PC-3 (cell line): ENCODE results near the gene TMEM62. TPM values are rescaled to one million over a fixed set of nuclear protein-coding genes. Genes with fewer than 3 reads are reported as not detected.
A peak's percentile ranks its signal among the peaks of the same experiment; 100 is the strongest.

Experiments used
- ATAC-seq: fragments of 200-7000 bp; cut with Tn5 transposase; 2 replicates; pipeline ENCODE4 v1.9.1; 2020; ENCODE audit warnings: mild to moderate bottlenecking, moderate library complexity
- BruUV-seq: library from RNA; stranded (reverse); fragments of 400-500 nt; replicated peaks from 2 replicates; lab custom pipeline; 2021; lab: Mats Ljungman, UMichigan
- CTCF ChIA-PET: fragments of 300-600 bp; sonication (Branson Sonifier 250); formaldehyde crosslinking; loops from one replicate; lab custom pipeline; 2022; ENCODE audit warnings: antibody characterized with exemption; lab: Charles Lee
- POLR2A ChIA-PET: fragments of 300-600 bp; sonication (Branson Sonifier 250); formaldehyde crosslinking; loops from one replicate; lab custom pipeline; 2022; ENCODE audit warnings: antibody characterized with exemption; ENCODE audit not compliant: unreplicated experiment; lab: Charles Lee
- DNase-seq: peaks from one replicate; pipeline ENCODE4 v3.0.0-alpha.2; 2015
- H2AFZ ChIP-seq: fragments of 300-600 bp; sonication (generic); 2 replicates; pipeline ENCODE4 v1.6.0; 2016; ENCODE audit warnings: antibody characterized with exemption, low read length
- H3F3A ChIP-seq: fragments of 300-600 bp; sonication (generic); one replicate; pipeline ENCODE4 v1.6.0; 2017; ENCODE audit warnings: antibody characterized with exemption, low read length, control low read depth, mild to moderate bottlenecking; ENCODE audit not compliant: unreplicated experiment
- H3K27ac ChIP-seq: fragments of 300-600 bp; sonication (generic); 2 replicates; pipeline ENCODE4 v1.5.1; 2016; ENCODE audit warnings: mild to moderate bottlenecking, low read length
- H3K27me3 ChIP-seq: fragments of 300-600 bp; sonication (generic); 2 replicates; pipeline ENCODE4 v1.6.1; 2016; ENCODE audit warnings: low read length, mixed read lengths
- H3K36me3 ChIP-seq: fragments of 300-600 bp; sonication (generic); 2 replicates; pipeline ENCODE4 v1.6.1; 2016; ENCODE audit warnings: low read depth, mixed run types, low read length, mixed read lengths
- H3K4me1 ChIP-seq: fragments of 300-600 bp; sonication (generic); 2 replicates; pipeline ENCODE4 v1.5.1; 2016; ENCODE audit warnings: low read length; ENCODE audit not compliant: insufficient read depth
- H3K4me2 ChIP-seq: fragments of 300-600 bp; sonication (generic); 2 replicates; pipeline ENCODE4 v1.6.0; 2016; ENCODE audit warnings: low read length
- H3K4me3 ChIP-seq: fragments of 300-600 bp; sonication (generic); 2 replicates; pipeline ENCODE4 v1.5.1; 2016; ENCODE audit warnings: mild to moderate bottlenecking, low read length, mixed read lengths
- H3K79me2 ChIP-seq: fragments of 300-600 bp; sonication (generic); 2 replicates; pipeline ENCODE4 v1.6.1; 2017; ENCODE audit warnings: low read length, mixed read lengths
- H3K9ac ChIP-seq: fragments of 300-600 bp; sonication (generic); 2 replicates; pipeline ENCODE4 v1.6.0; 2016; ENCODE audit warnings: mild to moderate bottlenecking, low read length
- H3K9me2 ChIP-seq: fragments of 300-600 bp; sonication (generic); replicated peaks from 2 replicates; pipeline ENCODE4 v1.6.1; 2016; ENCODE audit warnings: mixed run types, low read length, mixed read lengths
- H3K9me3 ChIP-seq: fragments of 300-600 bp; sonication (generic); 2 replicates; pipeline ENCODE4 v1.6.1; 2016; ENCODE audit warnings: low read length, mixed read lengths
- H4K20me1 ChIP-seq: fragments of 300-600 bp; sonication (generic); 2 replicates; pipeline ENCODE4 v1.6.1; 2016; ENCODE audit warnings: low read length, mixed read lengths
- CTCF ChIP-seq: fragments of 300-600 bp; sonication (generic); conservative IDR thresholded peaks from 2 replicates; pipeline ENCODE4 v1.5.1; 2017; ENCODE audit warnings: antibody characterized with exemption, low read depth, mild to moderate bottlenecking, low read length
- EZH2 ChIP-seq: fragments of 300-600 bp; sonication (generic); IDR thresholded peaks from one replicate; pipeline ENCODE4 v1.6.1; 2017; ENCODE audit warnings: antibody characterized with exemption, mild to moderate bottlenecking, low read length; ENCODE audit not compliant: unreplicated experiment
- EZH2phosphoT487 ChIP-seq: fragments of 300-600 bp; sonication (generic); IDR thresholded peaks from 2 replicates; pipeline ENCODE4 v1.6.1; 2018; ENCODE audit warnings: mild to moderate bottlenecking, antibody characterized with exemption, low read length, borderline replicate concordance
- intact Hi-C: fragments of 100-400 bp; cut with micrococcal nuclease; formaldehyde crosslinking; loops from 2 replicates; pipeline ENCODE4 v1.9.0; 2023
- total RNA-seq: library from RNA; depleted of rRNA; stranded (reverse); fragments of >200 nt; gene quantifications from 2 replicates; pipeline ENCODE4 v1.2.3, GENCODE V29; 2014

The TMEM62 gene
- total RNA-seq, 1 experiment from 2014 or later, result 19.6 TPM

- Histone ChIP-seq H3K36me3 (peaks cover 5% of the 10 kb centered on the region), H3K4me1 (peaks cover 11% of the 10 kb centered on the region), H3K9me2 (no peaks in the 10 kb centered on the region), H3K9ac (no peak overlapping the region), H3K4me2 (no peak overlapping the region), H3K79me2 (peaks cover 45% of the 10 kb centered on the region), H4K20me1 (0 out of 2 replicates have a peak, but pooled peaks cover 9% of the 10 kb centered on the region), H3K27me3 (no peaks in the 10 kb centered on the region), H3K9me3 (no peaks in the 10 kb centered on the region), H3K27ac (no peak overlapping the region), H3F3A (no peaks in the 10 kb centered on the region), H3K4me3 (no peak overlapping the region), H2AFZ (no peak overlapping the region)
- POLR2A ChIA-PET, result no interaction called here
- no peak for DNase-seq
- intact Hi-C loops, result no loop called here
- no peak for ATAC-seq
- BruUV-seq, result no TSS peak
- CTCF ChIA-PET, result no interaction called here
- TF ChIP-seq EZH2 (no peak), EZH2phosphoT487 (no peak), CTCF (no peak)
These were observed 38.9 kb upstream of the TMEM62 start for GRCh38 chr15:43094416-43095030.

GRCh38 chr15:43095243-43095642 lies 38.1 kb upstream of the TMEM62 start:
- Histone ChIP-seq H3K4me2 (no peak overlapping the region), H3K9ac (no peak overlapping the region), H3K4me1 (peaks cover 11% of the 10 kb centered on the region), H3K27ac (no peak overlapping the region), H3K27me3 (no peaks in the 10 kb centered on the region), H3F3A (no peaks in the 10 kb centered on the region), H3K79me2 (peaks cover 47% of the 10 kb centered on the region), H3K4me3 (no peak overlapping the region), H3K36me3 (peaks cover 5% of the 10 kb centered on the region), H3K9me2 (no peaks in the 10 kb centered on the region), H4K20me1 (0 out of 2 replicates have a peak, but pooled peaks cover 9% of the 10 kb centered on the region), H3K9me3 (no peaks in the 10 kb centered on the region), H2AFZ (no peak overlapping the region)
- ATAC-seq, result no peak
- CTCF ChIA-PET, result no interaction called here
- POLR2A ChIA-PET, result no interaction called here
- no TSS peak for BruUV-seq
- no peak for DNase-seq
- intact Hi-C loops, result no loop called here
- TF ChIP-seq EZH2phosphoT487 (no peak), EZH2 (no peak), CTCF (no peak)

- intact Hi-C loops, result no loop called here
- H3K27me3 ChIP-seq, result no peaks in the 10 kb centered on the region
- ChIA-PET POLR2A (no interaction called here), CTCF (no interaction called here)
- no peak overlapping the region for H3K9ac ChIP-seq
- TF ChIP-seq CTCF, result no peak
- TF ChIP-seq EZH2, result no peak
- TF ChIP-seq EZH2phosphoT487, result no peak
- peaks cover 50% of the 10 kb centered on the region for H3K79me2 ChIP-seq
- H3K36me3 ChIP-seq, result peaks cover 6% of the 10 kb centered on the region
- BruUV-seq, result no TSS peak
- peaks cover 11% of the 10 kb centered on the region for H3K4me1 ChIP-seq
- 0 out of 2 replicates have a peak, but pooled peaks cover 9% of the 10 kb centered on the region for H4K20me1 ChIP-seq
- ATAC-seq, result peak; percentile 89
- H3K9me2 ChIP-seq, result no peaks in the 10 kb centered on the region
- no peak overlapping the region for H3K4me3 ChIP-seq
- peak; percentile 51 for DNase-seq
- no peaks in the 10 kb centered on the region for H3F3A ChIP-seq
- no peak overlapping the region for H3K4me2 ChIP-seq
- H2AFZ ChIP-seq, result no peak overlapping the region
- no peak overlapping the region for H3K27ac ChIP-seq
- H3K9me3 ChIP-seq, result no peaks in the 10 kb centered on the region
These were observed 37.6 kb upstream of the TMEM62 start for GRCh38 chr15:43095708-43096347.
